HCT116 (cell line): Measurements from ENCODE around the gene TMCO4.

Source experiments
- EZH2 ChIP-seq: fragments of 200-600 bp; sonication (generic); IDR thresholded peaks from 2 replicates; pipeline ENCODE4 v1.6.1; 2017; ENCODE audit warnings: antibody characterized with exemption, mixed run types
- EZH2phosphoT487 ChIP-seq: fragments of 200-600 bp; IDR thresholded peaks from 2 replicates; pipeline ENCODE4 v1.6.1; 2018; ENCODE audit warnings: antibody characterized with exemption, borderline replicate concordance
- JUND ChIP-seq: IDR thresholded peaks from 2 replicates; pipeline ENCODE4 v1.6.1; 2012
- POLR2A ChIP-seq: IDR thresholded peaks from 2 replicates; pipeline ENCODE4 v1.7.0; 2011; ENCODE audit warnings: borderline replicate concordance; ENCODE audit not compliant: insufficient read depth, insufficient read length; ENCODE audit errors: extremely low read depth
- POLR2AphosphoS5 ChIP-seq: IDR thresholded peaks from 2 replicates; pipeline ENCODE4 v1.6.1; 2011; ENCODE audit warnings: mild to moderate bottlenecking, low read depth, low read length, moderate library complexity
- YY1 ChIP-seq: IDR thresholded peaks from 2 replicates; pipeline ENCODE4 v1.6.1; 2011; ENCODE audit warnings: low read length, low read depth, moderate library complexity, mild to moderate bottlenecking; ENCODE audit not compliant: insufficient replicate concordance; ENCODE audit errors: extremely low read depth
- TF ChIP-seq, protein P1 (sequence below): IDR thresholded peaks from 2 replicates; pipeline ENCODE4 v1.6.1; 2012; ENCODE audit warnings: low read depth
- TF ChIP-seq, protein P2 (sequence below), 3 experiments: fragments of 200-600 bp in 1 of 3; sonication (generic) in 1 of 3; IDR thresholded peaks in 2 of 3; conservative IDR thresholded peaks in 1 of 3; 2 replicates each; pipeline ENCODE4 v1.5.1; 2012 to 2017; ENCODE audit warnings: low read depth in 2 of 3, low read length in 2 of 3, antibody characterized with exemption in 1 of 3, borderline replicate concordance in 1 of 3, control low read depth in 1 of 3, mild to moderate bottlenecking in 1 of 3, mixed read lengths in 1 of 3, mixed run types in 1 of 3, moderate library complexity in 1 of 3; ENCODE audit not compliant: insufficient read depth in 1 of 3

DNA sequence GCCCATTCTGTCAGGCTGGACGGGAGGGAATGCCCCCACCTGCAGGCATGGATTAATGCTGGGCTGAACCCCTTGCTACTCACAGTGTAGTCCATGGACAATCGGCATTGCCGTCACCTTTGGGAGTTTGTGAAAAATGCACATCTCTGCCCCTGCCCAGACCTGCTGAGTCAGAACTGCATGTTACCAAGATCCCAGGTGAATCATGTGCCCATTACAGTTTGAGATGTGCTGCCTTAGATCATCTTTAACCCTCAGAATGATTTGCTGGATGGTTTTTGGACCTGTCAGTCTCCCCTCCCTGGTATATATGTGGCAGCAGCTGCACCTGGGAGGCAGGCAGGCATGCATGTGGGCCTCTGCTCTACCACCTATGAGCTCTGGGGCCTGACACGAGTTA is 120.0 kb downstream of the TMCO4 start:
- TF ChIP-seq POLR2AphosphoS5 (no peak), POLR2A (no peak), EZH2phosphoT487 (no peak), JUND (no peak), EZH2 (no peak), YY1 (no peak)
- TF ChIP-seq, protein P1, sequence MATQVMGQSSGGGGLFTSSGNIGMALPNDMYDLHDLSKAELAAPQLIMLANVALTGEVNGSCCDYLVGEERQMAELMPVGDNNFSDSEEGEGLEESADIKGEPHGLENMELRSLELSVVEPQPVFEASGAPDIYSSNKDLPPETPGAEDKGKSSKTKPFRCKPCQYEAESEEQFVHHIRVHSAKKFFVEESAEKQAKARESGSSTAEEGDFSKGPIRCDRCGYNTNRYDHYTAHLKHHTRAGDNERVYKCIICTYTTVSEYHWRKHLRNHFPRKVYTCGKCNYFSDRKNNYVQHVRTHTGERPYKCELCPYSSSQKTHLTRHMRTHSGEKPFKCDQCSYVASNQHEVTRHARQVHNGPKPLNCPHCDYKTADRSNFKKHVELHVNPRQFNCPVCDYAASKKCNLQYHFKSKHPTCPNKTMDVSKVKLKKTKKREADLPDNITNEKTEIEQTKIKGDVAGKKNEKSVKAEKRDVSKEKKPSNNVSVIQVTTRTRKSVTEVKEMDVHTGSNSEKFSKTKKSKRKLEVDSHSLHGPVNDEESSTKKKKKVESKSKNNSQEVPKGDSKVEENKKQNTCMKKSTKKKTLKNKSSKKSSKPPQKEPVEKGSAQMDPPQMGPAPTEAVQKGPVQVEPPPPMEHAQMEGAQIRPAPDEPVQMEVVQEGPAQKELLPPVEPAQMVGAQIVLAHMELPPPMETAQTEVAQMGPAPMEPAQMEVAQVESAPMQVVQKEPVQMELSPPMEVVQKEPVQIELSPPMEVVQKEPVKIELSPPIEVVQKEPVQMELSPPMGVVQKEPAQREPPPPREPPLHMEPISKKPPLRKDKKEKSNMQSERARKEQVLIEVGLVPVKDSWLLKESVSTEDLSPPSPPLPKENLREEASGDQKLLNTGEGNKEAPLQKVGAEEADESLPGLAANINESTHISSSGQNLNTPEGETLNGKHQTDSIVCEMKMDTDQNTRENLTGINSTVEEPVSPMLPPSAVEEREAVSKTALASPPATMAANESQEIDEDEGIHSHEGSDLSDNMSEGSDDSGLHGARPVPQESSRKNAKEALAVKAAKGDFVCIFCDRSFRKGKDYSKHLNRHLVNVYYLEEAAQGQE = no peak
- TF ChIP-seq, protein P2, sequence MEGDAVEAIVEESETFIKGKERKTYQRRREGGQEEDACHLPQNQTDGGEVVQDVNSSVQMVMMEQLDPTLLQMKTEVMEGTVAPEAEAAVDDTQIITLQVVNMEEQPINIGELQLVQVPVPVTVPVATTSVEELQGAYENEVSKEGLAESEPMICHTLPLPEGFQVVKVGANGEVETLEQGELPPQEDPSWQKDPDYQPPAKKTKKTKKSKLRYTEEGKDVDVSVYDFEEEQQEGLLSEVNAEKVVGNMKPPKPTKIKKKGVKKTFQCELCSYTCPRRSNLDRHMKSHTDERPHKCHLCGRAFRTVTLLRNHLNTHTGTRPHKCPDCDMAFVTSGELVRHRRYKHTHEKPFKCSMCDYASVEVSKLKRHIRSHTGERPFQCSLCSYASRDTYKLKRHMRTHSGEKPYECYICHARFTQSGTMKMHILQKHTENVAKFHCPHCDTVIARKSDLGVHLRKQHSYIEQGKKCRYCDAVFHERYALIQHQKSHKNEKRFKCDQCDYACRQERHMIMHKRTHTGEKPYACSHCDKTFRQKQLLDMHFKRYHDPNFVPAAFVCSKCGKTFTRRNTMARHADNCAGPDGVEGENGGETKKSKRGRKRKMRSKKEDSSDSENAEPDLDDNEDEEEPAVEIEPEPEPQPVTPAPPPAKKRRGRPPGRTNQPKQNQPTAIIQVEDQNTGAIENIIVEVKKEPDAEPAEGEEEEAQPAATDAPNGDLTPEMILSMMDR (IDR thresholded peaks at IDR 0.05 in 2 of 3, conservative IDR thresholded peaks at IDR 0.05 in 1 of 3; ENCODE audit: borderline replicate concordance in 1 of 3, insufficient read depth in 1 of 3, low read depth in 2 of 3, low read length in 2 of 3) = no peak
